ENCODE results near the gene LDLRAD3.
"Not testable (repeated sequence)": the region's sequence is repeated elsewhere in the genome, so short reads cannot be mapped to it uniquely, and the experiment has no call there.

The LDLRAD3 gene

DNA sequence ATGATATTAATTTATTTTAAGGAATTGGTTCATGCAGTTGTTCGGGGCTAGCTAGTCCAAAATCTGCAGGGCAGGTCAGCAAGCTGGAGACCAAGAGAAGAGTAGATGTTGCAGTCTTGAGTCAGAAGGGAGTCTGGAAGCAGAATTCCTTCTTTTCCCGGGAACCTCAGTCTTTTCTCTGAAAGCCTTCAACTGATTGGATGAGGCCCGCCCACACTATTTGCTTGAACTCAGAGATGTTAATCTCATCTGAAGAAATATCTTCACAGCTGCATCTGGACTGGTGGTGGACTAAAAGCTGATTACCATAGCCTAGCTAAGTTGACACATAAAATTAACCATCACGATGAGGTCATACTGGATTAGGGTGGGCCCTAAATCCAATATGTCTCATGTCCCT lies 223.2 kb downstream of the LDLRAD3 start:
- no peak for DNase-seq

DNA sequence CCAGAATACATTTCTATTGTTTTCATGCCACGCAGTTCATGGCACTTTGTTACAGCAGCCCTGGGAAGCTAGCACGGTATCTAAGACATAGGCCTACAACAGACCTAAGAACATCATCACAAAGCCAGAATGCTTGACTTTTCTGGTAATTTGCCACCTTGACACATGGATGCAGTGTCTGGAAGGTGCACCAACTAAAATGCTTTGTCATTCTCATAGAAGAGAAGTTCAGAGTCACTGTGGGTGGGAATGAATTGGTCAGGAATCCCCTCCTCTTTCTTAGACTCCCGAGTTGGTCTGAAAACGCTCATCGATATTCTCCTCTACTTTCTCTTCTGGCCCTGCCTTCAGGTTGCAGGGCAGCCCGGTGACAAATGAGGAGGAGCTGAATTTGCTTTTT lies 223.9 kb downstream of the LDLRAD3 start:
- DNase-seq: no peak

DNA sequence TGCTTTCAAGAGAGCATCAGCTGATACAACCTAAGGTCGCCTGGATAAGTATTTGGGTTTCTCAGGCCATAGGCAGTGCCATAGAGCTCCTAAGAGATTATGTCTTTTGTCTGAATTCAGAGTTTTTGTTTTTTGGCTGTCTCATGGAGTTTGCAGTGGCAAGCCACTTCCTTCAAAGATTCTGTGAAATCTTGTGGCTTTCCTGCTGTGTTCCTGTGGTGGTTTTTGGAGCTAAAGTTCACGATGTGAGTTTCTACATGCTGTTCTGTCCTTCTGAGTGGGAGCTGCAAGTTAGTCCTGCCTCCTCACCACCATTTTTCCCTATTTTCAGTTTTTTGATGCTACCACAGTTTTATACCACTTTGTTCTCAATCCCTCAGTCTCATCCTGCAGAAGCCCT lies 234.0 kb downstream of the LDLRAD3 start:
- no peak for DNase-seq

DNA sequence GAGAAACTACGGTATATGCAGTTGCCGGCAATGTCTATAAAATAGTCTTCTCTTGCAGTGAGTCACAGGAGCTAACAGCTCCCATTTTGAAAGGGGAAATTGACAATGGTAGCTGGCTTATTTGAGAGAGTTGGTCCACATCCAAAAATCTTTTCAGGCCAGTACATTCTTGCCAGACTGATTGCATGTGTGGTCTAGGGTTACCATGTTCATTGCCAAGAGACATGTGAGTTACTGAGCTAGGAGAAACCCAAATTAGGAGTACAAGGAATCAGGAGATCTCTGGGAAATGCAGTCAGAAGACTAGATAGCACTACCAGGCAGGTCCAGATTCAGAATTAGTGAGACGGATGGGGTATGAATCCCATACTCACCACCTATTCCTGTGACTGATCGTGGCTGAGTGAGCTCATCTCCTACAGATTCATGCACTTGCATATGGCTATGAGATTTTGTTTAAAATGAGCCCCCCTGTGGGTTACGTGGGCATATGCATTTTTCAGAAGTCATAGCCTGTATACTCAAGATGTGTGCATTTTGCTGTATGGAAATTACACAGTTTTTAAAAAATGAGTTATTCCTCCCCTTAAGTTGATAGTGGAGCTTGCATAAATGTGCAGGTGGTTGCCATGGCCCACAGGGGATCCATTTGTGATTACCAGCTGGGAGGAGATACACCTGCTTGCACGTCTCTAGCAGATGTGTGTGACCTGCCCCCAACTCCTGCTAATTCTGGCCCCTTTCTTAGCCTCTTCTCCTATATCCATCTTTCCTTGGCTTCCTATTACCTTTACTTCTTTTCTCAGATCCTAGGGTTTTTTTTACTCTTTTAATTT lies 242.7 kb downstream of the LDLRAD3 start:
- DNase-seq: no peak

DNA sequence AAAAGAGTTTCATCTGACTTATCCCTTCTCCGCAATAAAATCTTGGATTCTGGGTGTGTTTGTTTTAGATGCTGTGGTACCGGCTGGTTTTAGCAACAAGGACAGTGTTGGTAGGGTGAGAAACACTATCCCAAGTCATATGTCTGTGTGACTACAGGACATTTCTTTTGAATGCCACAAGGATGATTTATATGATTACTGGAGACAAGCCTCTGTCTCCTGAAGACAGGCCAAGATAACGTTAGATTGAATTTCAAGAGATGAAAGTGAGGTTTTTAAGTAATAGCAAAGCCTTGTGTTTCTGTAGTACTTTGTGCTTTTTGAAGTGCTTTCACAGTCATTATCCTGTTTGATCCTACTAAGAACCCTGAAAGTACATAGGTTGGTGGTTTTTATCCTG lies 243.8 kb downstream of the LDLRAD3 start:
- no peak for DNase-seq

DNA sequence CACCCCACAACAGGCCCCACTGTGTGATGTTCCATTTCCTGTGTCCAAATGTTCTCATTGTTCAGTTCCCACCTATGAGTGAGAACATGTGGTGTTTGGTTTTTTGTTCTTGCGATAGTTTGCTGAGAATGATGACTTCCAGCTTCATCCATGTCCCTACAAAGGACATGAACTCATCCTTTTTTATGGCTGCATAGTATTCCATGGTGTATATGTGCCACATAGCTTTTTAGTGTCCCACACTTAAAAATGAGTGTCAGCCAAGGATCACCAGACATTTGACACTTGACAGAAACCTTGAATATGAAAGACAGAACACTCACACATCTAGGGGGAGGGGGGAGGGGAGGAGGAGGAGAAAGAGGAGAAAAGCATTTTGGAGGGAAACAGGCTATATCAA lies 245.9 kb downstream of the LDLRAD3 start:
- DNase-seq: not testable (repeated sequence)

DNA sequence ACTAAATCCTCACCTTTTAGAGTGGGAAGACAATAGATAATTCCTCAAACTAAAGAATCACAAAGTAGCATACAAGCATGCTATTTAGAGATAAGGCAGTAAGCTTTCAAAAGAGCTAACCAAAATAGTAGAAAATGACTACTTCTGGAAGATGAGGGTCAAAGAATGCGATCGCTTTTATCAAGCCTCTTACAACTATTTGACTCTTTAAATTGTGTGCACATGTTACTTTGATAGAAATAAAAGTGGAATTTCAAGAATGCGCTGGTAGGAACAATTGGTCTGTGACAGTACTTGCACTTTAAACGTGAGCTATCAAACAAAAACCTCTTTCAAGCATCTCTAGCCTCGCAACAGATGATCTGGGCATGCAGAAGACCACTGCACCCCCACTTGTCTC lies 248.1 kb downstream of the LDLRAD3 start:
- peak; percentile 10 for DNase-seq

DNA sequence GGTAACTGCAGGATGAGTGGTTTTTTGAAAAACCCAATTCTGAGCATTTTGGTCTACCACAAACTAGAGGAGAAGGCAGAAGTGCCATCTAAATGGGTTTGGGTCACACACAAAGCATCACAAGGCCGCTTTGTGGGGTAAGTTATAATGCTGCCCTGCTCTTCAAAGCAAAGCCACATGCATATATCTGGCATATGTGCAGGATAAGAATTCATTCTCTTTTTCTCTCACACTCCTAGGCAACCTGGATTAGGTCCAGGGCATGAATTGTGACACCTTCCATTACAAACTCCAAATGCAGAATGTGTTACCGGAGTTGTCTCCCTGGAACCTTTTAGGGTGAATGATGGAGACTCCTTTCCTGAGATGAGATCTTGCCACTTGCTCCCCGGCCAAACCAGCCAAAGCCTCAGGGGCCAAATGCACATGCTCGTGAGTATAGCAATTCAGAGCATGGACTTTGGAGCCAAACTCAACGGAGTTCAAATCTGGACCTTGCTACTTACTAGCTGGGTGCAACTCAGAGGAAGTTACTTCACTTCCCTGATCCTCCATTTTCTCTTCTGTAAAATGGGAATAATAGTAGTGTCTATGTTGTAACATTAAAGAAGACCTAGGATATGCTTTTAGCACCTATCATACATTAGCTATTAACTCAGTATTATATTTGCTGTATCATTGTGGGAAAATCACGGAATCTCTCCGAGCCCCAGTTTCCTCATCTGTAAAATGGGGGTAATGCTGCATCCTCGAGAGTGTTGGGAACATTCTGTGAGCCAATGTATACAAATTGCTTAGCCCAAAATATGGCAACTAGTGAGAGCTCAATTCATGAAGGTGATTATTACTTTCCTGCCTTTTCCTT lies 248.8 kb downstream of the LDLRAD3 start:
- no peak for DNase-seq

DNA sequence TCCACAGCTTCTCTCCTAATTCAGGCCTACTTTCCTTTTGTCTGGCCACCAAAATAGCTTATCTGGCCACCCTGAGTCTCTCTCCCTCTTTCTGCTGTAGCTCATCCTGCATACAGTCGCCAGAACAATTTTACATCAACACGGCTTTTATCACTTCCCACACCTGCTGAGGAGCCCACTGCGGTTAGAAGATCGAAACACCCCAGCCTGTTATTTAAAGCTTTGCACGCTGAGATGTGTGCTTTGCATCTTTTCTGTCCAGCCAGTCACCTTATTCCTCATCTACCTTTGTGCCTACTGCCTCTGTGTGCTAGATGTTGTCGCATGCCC lies 249.4 kb downstream of the LDLRAD3 start:
- peak; percentile 46 for DNase-seq

DNA sequence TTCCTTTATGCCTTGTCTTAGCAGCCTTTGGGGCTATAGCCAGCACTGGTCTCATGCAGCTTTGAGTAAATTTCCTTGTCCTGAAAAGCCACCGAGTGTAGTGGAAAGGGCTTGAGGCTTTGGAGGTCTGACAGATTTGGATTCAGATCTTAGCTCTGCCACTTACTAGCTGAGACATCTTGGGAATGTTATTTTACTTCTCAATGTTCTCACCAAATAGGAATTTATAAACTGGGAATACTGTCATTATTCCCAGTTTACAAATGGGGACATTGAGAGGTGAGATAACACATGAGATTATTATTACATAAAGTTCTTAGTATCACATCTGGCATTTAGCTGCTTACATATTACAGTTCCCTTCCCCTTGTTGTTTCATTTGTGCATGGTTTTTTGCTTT lies 249.9 kb downstream of the LDLRAD3 start:
- DNase-seq: no peak

DNA sequence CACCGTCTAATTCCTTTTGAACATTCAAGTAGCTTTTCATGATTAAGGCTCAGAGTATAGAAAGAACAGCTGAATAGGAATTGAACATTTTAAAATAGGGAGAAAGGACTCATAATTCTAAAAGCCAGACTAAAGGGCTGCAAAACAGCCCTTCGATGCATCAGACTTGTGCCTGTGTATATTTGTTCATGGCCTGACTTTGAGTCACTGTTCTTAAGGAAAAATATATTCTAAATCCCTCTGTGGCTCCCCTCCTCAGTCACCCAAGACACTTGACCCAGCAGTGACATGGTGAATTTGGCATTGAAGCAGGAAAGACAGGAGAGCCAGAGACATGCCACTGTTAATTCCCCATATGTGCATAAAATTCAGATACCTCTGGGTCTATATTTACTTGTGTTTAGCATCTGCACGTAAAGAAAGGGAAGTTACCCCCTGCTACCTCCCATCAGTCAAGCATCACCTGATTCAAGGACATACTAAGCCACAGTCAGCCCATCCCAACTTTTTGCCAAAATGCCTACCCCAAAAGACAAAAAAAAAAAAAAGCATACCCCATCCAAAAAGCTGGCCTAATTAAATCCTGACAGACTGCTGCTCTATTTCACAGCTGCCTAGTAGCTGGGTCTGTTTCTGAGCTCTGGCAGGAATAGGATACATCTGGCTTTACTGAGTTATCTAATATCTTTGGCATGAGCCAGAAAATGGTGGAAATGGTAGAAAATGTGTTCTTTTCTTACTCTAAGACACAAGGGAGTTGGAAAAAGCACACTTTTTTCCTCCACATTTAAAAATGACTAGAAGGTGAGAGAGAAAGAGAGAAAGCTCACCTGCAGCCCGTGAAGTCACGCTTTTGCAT lies 251.9 kb downstream of the LDLRAD3 start:
- no peak for DNase-seq

DNA sequence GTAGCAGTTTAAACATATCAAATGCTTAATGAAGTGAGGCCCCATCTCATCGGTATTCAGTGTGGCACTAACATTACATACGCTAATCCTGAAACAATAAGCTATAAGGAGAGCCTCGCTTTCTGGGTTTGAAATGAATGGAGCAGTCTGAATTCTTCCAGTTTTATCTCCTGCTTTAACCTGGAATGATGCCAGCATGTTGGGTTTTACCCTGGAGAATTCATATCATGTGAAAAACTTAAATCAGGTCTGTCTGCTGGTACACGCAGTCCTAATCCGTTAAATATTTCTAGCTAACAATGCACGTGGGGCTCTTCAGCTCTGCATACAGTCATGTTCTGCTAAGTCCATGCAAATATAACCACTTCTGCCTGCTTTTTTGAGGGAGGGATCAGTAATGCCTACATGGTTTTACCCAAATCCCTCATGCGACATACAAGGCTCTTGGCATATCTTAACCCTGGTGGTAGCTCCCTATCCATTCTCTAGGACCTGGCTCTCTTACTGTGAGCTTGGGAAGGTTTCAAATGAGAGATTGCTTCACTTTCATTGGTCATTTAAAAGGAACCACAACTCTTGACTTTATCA lies 252.6 kb downstream of the LDLRAD3 start:
- no peak for DNase-seq

DNA sequence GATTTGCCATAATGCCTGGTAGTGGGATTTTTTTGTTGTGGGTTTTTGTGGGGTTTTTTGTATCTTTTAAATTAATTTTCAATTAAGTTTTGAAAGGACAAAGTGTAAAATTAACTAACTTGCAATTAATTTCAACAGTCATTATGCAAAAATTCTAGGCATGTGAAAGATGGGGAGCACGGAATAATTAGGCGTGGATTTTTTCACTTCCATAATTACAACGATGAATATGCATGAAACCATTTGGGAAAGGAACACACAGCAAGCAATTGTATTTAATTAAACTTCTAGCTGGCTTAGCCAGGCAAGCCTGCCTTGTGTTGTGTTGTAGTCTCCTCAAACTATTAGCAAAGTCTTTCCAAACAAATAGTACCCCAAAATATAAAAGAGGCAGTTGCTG lies 257.5 kb downstream of the LDLRAD3 start:
- DNase-seq: no peak

DNA sequence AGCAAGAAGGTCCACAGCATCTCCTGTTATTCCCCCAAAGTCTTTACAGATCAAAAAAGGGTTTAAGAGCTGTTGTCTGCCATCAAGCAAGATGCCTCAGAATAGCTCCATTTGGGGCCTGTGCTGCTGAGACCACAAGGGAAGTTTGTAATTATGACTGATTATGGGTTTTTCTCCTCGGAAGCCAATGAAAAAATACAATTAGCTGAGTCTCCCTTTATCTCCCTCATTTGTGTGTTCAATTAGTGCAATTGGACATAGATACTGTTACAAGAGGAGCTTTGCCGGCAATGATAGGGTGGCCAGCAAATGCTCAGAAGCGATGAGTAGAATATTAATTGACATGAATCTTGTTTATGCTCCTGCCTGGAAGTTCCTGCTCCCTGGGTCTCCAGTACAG lies 261.7 kb downstream of the LDLRAD3 start:
- DNase-seq: no peak

DNA sequence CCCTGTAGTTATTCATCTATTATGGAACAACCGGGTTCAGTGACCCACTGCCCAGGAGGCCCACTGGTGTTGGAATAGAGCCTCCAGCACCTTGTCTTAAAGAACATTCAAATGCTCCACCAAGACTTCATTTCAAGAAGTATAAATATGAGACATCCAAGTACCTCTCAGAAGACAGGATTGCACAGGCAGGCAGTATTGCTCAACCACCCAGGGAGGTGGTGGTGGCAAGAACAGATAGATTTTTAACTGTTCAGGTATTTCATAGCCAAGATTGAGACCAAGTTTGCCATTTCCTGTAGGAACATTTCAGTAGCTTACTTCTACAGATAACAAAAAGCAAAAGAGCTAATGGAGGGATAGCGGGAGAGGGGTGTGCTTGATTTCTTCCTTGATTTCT lies 266.7 kb downstream of the LDLRAD3 start:
- DNase-seq: no peak

DNA sequence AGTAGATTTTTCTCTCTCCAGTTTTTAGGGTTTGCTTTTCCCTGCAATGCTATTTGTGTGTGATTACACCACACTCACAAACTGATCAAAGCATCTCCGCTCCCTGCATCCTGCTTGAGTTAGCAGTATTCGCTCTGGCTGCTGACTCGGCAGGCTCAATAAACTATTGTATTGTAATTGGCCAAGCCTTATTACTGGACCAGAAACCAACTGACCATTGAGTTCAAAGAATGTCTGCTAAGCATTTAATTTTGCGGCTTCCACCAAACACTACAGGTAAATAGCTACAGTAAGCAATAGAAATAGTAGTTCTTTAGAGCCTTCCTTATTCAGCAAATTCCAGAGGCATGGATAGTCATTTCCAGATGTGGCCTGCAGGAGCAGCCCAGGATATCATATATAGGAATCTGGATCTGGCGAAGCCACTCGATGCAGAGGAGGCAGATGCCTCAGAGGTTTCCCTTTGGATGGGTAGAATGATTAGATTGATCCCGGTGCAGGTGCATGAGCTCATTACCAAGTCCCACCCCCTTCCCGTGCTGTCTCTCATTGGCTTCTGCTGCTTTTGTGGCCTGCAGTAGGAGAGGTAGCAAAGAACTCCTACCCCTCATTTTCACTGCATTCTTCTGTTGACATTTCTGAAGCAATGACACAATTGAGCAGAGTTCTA lies 268.0 kb downstream of the LDLRAD3 start:
- no peak for DNase-seq

DNA sequence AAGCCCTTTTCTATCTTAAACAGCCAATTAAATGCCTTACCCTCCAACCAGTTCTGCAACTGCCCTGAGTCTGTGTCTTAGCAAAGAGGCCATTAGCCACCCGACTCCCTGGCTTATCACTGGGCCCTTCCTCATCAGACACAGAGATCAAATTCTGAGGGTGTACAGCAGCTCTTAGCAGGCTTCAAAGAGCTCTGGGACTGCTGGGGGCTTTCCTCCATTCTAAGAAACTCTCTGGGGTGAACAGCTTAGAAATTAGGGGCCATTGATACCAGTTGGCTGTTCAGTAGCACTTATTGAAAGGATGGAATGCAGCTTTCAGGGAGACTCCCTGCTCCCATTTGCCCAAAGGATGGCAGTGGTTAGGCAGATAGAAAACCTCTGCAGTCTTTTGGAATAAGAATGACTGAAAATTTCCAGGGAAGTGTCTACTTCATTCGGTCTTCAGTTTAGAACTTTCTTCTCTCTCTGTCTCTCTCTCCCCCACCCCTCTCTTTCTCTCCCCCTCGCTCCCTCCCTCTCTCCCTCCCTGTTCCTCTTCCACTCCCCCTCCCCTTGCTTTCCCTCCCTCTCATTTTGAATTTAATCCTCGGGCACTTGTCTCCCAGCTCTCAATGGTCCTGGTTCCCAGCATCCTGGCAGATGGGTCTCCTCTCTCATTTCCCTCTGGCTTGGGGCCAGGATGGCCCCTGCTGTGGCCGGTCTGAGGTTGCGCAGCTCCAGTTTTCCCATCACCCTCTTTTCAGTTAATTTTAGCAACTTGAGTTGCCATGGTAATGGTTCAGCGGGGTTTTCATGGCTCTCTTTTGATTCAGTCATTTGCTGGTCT lies 268.9 kb downstream of the LDLRAD3 start:
- no peak for DNase-seq

DNA sequence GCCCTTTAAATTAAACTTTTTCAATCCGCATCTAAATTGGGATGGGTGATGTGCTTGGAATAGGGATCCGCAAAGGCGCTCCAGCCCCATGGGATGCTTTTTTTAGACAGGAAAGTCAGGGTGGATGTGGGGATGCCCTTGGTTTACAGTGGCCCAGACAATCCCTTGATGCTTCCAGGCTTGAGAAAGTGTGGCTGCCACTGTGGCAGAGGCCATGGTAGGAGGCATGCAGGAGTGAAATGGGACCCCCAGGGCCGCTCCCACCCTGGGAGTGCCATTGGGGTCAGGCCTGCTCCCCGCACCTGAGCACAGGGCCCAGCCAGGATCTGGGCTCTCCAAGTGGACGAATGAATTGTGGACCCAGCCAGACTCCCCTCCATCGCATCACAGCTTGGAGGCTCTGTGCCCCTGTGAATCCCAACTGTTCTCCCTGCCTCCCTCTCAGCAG lies 269.6 kb downstream of the LDLRAD3 start:
- DNase-seq: no peak

DNA sequence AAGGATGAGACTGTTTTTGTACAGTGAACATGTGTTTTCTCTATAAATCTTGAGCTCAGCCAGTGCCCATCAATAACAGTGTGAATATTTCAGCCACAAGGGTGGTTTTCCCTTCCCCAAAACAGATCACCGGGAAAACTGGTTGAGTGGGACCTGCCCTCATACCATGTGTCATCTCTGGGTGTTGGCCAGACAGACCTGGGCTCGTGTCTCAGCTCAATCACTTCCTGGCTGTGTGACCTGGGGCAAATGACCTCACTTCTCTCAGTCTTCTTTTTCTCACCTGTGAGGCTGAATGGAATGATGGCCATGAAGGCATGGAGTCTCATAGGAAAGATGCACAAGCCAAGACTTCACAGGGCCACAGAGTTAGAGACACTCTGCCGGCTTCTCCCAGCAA lies 270.6 kb downstream of the LDLRAD3 start:
- no peak for DNase-seq

DNA sequence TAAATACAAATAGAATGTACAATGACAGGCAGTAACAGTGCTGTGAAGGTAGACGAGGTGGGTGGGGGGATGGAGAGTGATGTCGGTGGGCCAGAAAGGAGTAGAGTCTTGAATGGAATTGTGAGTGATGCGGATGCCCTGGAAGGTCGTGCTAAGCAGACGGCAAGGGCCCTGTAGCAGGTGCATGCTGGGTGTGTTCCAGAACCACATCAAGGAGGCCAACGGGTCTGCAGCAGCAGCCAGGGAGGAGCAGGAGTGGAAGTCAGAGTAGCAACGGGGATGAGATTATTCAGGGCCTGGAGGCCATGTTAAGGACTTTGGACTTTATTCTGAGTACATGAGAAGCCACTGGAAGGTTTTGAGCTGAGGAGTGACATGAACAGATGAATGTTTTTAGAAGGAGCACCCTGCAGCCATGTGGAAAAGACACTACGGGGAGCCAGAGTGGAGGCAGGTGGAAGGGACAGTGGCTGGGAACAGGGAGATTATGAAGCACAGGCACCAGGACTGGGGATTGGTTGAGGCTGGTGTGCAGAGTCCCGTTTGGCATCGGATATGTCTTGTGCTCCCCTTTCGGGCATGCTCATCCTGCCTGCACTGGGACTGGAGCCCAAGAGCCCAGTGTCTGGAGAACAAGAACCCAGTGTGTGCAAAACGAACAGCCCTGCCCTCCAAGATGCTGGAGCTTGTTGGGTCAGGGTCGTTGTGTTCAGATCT lies 271.3 kb downstream of the LDLRAD3 start:
- no peak for DNase-seq

DNA sequence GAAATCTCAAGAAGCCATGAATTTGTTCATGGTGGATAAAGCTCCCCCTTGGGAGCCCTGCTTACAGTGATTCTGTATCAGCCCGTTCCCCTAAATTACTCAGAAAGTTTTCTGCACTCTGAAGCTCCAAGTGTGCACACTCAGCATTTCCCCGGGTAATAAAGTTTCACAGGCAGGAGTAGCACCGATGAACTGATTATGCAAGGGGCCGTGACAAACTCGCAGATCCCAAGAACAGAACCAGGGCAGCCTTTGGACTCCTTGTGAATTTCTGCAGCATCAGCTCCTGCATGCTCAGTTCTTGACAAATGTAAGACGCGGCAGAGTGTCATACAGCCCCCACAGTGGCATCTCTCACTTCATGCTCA lies 271.8 kb downstream of the LDLRAD3 start:
- DNase-seq: no peak

Data from OCI-M1 (cell line).